Adrenal gland (tissue), 12 donors: Measurements from ENCODE around the gene RPL10L. TPM values are rescaled to one million over a fixed set of nuclear protein-coding genes. Genes with fewer than 3 reads are reported as not detected.

ENCODE experiments used
- DNase-seq, 7 donors: peaks; one replicate each; pipeline ENCODE4 v3.0.0-alpha.2; 2019 to 2020
- H3K27ac ChIP-seq, 5 donors: fragments of 200-600 bp; sonication (generic) in 4 of 5; 1 replicate in 3 of 5; 2 replicates in 2 of 5; pipeline versions ENCODE4 v1.5.1 to v1.8.0; 2016 to 2020; ENCODE audit warnings: mild to moderate bottlenecking in 1 of 5
- H3K27me3 ChIP-seq: fragments of 200-600 bp; 2 replicates; pipeline ENCODE4 v1.8.0; 2021
- H3K36me3 ChIP-seq, 2 donors: fragments of 200-600 bp; replicated peaks in 1 of 2; 1 replicate in 1 of 2; 2 replicates in 1 of 2; pipeline versions ENCODE4 v1.5.1 to v1.8.0; 2018 to 2022
- H3K4me1 ChIP-seq, 2 donors: fragments of 200-600 bp; replicated peaks in 1 of 2; 1 replicate in 1 of 2; 2 replicates in 1 of 2; pipeline versions ENCODE4 v1.5.1 to v1.8.0; 2018 to 2021
- H3K4me3 ChIP-seq, 4 donors: fragments of 200-600 bp; sonication (generic) in 3 of 4; one replicate each; pipeline ENCODE4 v1.5.1; 2016 to 2018
- H3K9me3 ChIP-seq, 3 donors: fragments of 200-600 bp; sonication (generic) in 1 of 3; replicated peaks in 1 of 3; 1 replicate in 2 of 3; 2 replicates in 1 of 3; pipeline versions ENCODE4 v1.5.1 to v1.8.0; 2016 to 2021
- POLR2A ChIP-seq, 2 donors: fragments of 450-650 bp; IDR thresholded peaks; one replicate each; pipeline ENCODE4 v1.6.1; 2017; ENCODE audit warnings: antibody characterized with exemption in 2 of 2, mild to moderate bottlenecking in 2 of 2, moderate library complexity in 1 of 2
- WGBS, 4 donors: extraction: QIAGEN DNeasy Blood & Tissue Kit in 2 of 4; methylation state at CpG; one replicate each; pipeline versions ENCODE4 v1.1.5 to v1.1.7; 2013 to 2017; 5-methylcytosine and 5-hydroxymethylcytosine counted together
- intact Hi-C, 2 donors: fragments of 100-400 bp; cut with DNase I; formaldehyde crosslinking; loops; one replicate each; pipeline versions ENCODE4 v1.14.1 to v1.15.0; 2022 to 2023
- polyA plus RNA-seq, 3 donors: library from polyadenylated mRNA; stranded (reverse); fragments of 200-250 nt in 2 of 3; fragments of 350-450 nt in 1 of 3; fragmentation: Illumina TruSeq in 1 of 3; extraction: RNeasy Lipid Tissue Mini Kit (QIAGEN cat#74804) in 1 of 3; gene quantifications; one replicate each; pipeline ENCODE4 v1.2.3, GENCODE V29; 2013 to 2014
- total RNA-seq, 9 donors: library from RNA; depleted of rRNA in 4 of 9; stranded (reverse); fragments of >200 nt in 4 of 9; fragments of 120-200 nt in 1 of 9; fragmentation: NEBNext Ultra II Directional in 1 of 9; extraction: Animal tissue kit (Norgen Biotek cat#: 25700) in 1 of 9; gene quantifications; one replicate each; pipeline versions ENCODE4 v1.1.0 to v1.2.4, GENCODE V29; 2013 to 2023
- TF ChIP-seq, protein P1 (sequence below), 6 experiments: fragments of 450-650 bp in 4 of 6; fragments of 200-600 bp in 2 of 6; sonication (generic) in 1 of 6; IDR thresholded peaks; 1 replicate in 5 of 6; 2 replicates in 1 of 6; pipeline versions ENCODE4 v1.5.1 to v1.8.0; 2016 to 2021; ENCODE audit warnings: antibody characterized with exemption in 6 of 6, mild to moderate bottlenecking in 2 of 6, moderate library complexity in 1 of 6
- donor health status: healthy with polysubstance abuse.
- donor health status: Bipolar disorder and iron deficiency.
- donor health status: DM: yes; HTN: yes; CAD: no.
- donor health status: DM: no; HTN: no; CAD: no.
- donor health status: DM: no; HTN: no; CAD: no.
- donor health status: DM: yes; HTN: yes; CAD: no.

Gene RPL10L
- total and polyA plus RNA-seq, 12 donors, result not detected

DNA sequence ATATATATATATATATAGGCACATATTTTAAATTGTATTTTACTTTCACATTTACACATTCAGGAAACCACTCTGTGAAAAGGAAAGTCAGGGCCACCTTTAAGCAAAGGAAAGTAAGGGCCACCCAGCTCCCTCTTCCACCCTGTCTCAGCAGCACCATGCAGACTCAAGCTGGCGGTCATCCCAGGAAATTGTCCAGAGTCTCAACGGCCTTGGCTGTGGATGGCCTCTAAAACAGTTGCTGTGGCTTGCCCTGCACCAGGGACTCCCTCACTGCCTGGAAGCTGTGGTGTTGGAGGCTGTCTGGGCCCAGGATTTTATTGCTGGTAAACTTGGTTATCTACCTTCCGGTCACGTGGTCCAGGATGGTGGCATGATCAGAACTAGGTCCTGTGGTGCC is 11.8 kb upstream of the RPL10L start:
- WGBS, 4 donors, result 69 to 88% (median 75%) methylated on average over 3 to 4 of the region's 4 CpGs
- H3K9me3 ChIP-seq, result no peaks in the 10 kb centered on the region
- TF ChIP-seq, protein P1, sequence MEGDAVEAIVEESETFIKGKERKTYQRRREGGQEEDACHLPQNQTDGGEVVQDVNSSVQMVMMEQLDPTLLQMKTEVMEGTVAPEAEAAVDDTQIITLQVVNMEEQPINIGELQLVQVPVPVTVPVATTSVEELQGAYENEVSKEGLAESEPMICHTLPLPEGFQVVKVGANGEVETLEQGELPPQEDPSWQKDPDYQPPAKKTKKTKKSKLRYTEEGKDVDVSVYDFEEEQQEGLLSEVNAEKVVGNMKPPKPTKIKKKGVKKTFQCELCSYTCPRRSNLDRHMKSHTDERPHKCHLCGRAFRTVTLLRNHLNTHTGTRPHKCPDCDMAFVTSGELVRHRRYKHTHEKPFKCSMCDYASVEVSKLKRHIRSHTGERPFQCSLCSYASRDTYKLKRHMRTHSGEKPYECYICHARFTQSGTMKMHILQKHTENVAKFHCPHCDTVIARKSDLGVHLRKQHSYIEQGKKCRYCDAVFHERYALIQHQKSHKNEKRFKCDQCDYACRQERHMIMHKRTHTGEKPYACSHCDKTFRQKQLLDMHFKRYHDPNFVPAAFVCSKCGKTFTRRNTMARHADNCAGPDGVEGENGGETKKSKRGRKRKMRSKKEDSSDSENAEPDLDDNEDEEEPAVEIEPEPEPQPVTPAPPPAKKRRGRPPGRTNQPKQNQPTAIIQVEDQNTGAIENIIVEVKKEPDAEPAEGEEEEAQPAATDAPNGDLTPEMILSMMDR (IDR thresholded peaks at IDR 0.05), result no peak
- no peak for TF ChIP-seq POLR2A (IDR thresholded peaks at IDR 0.05)

DNA sequence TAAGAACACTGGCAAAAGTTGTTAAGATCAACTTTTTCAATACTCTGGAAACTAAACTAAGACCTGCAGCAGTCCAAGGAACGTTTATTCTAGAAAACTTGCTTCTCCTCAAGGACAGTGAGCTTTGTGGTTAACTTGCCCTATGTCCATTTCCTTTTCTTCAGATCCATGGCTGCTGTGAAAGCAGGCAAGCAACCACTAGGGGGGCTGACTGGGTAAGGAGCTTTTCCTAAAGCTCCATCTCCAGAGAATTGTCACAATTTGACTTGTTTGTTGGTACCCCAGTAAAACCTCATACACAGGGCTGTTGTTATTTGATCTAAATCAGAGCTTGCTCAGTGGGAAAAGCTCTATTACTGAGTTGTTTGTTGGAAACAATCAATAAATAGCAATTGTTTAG is 10.1 kb upstream of the RPL10L start:
- intact Hi-C loops, result no loop called here
- DNase-seq, result no peak
- 0 to 31% (median 22%) methylated on average over 1 of the region's 1 CpG for WGBS, 4 donors
- Histone ChIP-seq H3K36me3 (no peaks in the 10 kb centered on the region), H3K27me3 (no peaks in the 10 kb centered on the region), H3K9me3 (no peaks in the 10 kb centered on the region), H3K27ac (no peak overlapping the region), H3K4me3 (no peak overlapping the region), H3K4me1 (no peaks in the 10 kb centered on the region)
- TF ChIP-seq, protein P1 (IDR thresholded peaks at IDR 0.05), result no peak
- TF ChIP-seq POLR2A (IDR thresholded peaks at IDR 0.05), result no peak

More for the DNA sequence above, 11.8 kb upstream of the RPL10L start:
- Histone ChIP-seq H3K27me3 (no peaks in the 10 kb centered on the region), H3K4me1 (no peaks in the 10 kb centered on the region), H3K27ac (no peak overlapping the region), H3K4me3 (no peak overlapping the region), H3K36me3 (no peaks in the 10 kb centered on the region)
- DNase-seq, result no peak
- intact Hi-C loops, result no loop called here

DNA sequence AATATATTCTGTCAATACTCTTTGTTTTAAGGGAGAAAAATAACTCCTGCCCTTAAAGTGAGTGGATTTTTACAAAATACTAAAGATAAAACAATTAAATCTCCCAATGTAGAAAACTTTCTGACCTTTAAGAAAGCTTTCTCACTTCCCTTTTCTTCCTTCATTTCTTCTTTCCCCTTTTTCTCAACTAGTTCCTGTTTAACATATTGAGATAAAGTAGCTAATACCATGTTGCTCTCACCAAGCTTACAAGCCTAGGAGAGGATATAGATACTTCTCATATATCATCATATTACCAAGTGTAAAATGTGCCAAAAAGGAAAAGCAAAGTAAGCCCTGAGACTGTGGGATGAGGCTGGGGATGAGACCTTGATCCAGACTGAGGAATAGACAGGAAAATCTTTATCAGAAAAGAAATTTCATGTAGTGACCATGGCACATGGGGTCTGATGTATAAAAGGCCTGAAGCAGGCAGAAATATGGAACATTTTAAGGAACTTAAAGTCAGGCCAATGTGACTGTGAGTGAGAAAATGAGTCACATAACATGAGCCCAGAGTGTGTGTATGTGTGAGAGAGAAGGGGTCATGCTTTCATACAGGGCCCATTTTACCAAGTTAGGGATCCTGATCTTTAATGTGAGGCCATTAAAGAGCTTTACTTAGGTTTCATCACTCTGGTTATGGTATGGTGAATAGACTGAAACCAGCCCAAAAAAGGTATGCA is 1.6 kb upstream of the RPL10L start:
- TF ChIP-seq POLR2A (IDR thresholded peaks at IDR 0.05), result no peak
- TF ChIP-seq, protein P1 (IDR thresholded peaks at IDR 0.05), result no peak
- no peaks in the 10 kb centered on the region for H3K36me3 ChIP-seq
- H3K27ac ChIP-seq, result no peak overlapping the region
- intact Hi-C loops, result no loop called here
- no peaks in the 10 kb centered on the region for H3K4me1 ChIP-seq
- no peak overlapping the region for H3K4me3 ChIP-seq
- H3K9me3 ChIP-seq, result no peaks in the 10 kb centered on the region
- no peak for DNase-seq
- H3K27me3 ChIP-seq, result no peaks in the 10 kb centered on the region

DNA sequence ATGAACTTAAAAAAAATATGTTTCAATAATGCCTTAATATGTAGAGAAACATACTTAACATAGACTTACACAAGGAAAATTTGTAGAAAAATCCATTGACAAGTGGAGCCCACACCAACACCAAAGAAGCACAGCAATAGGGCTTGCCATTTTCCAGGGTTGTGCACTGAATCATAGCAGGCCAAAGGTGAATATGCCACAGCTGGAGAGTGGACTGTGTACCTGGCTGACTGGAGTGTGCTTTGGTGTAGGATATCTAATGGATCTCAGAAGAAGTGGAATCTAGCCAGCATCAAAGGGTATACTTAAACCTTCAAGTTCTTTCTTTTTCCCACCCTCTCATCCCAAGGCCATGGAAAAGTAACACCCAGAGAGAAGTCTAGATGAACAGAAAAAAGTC is 4.8 kb downstream of the RPL10L start:
- Histone ChIP-seq H3K4me1 (no peaks in the 10 kb centered on the region), H3K9me3 (no peaks in the 10 kb centered on the region), H3K27me3 (no peaks in the 10 kb centered on the region), H3K27ac (no peak overlapping the region), H3K36me3 (no peaks in the 10 kb centered on the region), H3K4me3 (no peak overlapping the region)
- intact Hi-C loops, result no loop called here
- DNase-seq, result no peak
- TF ChIP-seq, protein P1 (IDR thresholded peaks at IDR 0.05), result no peak
